ENCODE data around the gene UCKL1. TPM values are rescaled to one million over a fixed set of nuclear protein-coding genes. Genes with fewer than 3 reads are reported as not detected.

Gene UCKL1
- total RNA-seq, 2 donors from 2014 or later, result 46.6 to 66.2 TPM

DNA sequence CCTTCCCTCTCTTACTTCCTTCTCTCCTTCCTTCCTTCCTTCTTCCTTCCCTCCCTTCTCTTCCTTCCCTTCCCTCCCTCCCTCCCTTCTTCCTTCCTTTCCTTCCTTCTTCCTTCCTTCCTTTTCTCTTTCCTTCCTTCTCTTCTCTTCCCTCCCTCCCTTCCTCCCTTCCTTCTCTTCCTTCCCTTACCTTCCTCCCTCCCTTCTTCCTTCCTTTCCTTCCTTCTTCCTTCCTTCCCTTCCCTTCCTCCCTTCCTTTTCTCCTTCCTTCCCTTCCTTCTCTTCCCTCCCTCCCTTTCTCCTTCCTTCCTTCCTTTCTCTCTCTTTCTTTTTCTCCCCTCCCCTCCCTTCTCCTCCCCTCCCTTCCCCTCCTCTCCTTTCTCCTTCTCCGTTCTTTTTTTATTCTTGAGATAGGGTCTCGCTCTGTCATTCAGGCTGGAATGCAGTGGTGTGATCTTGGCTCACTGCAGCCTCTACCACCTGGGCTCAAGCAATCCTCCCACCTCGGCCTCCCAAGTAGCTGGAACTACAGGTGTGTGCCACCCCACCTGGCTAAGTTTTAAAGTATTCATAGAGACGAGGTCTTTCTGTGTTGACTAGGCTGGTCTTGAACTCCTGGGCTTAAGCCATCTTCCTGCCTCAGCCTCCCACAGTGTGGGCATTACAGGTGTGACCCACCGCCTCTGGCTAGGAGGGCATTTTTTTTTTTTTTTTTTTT, 14.7 kb upstream of the UCKL1 start:
- Histone ChIP-seq H3K4me1 (replicated peaks) (peaks cover 23% of the 10 kb centered on the region), H3K9me3 (no peaks in the 10 kb centered on the region), H3K4me3 (no peak overlapping the region), H3K36me3 (no peaks in the 10 kb centered on the region), H3K27ac (peak overlapping the region in 1 of 2 donors; percentile 52), H3K27me3 (replicated peaks; ENCODE audit: insufficient read depth) (no peaks in the 10 kb centered on the region)
- 93% methylated on average over 5 of the region's 5 CpGs for WGBS
- DNase-seq (ENCODE audit: low spot score), result no peak
- TF ChIP-seq, protein P1, sequence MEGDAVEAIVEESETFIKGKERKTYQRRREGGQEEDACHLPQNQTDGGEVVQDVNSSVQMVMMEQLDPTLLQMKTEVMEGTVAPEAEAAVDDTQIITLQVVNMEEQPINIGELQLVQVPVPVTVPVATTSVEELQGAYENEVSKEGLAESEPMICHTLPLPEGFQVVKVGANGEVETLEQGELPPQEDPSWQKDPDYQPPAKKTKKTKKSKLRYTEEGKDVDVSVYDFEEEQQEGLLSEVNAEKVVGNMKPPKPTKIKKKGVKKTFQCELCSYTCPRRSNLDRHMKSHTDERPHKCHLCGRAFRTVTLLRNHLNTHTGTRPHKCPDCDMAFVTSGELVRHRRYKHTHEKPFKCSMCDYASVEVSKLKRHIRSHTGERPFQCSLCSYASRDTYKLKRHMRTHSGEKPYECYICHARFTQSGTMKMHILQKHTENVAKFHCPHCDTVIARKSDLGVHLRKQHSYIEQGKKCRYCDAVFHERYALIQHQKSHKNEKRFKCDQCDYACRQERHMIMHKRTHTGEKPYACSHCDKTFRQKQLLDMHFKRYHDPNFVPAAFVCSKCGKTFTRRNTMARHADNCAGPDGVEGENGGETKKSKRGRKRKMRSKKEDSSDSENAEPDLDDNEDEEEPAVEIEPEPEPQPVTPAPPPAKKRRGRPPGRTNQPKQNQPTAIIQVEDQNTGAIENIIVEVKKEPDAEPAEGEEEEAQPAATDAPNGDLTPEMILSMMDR (IDR thresholded peaks at IDR 0.05), result no peak
- TF ChIP-seq POLR2AphosphoS5 (IDR thresholded peaks at IDR 0.05), result no peak
- no peak for TF ChIP-seq POLR2A (IDR thresholded peaks at IDR 0.05)
- intact Hi-C loops (cut with DNase I), result loop anchor here (5.0 to 10.0 kb wide), 4 partner anchors 64 to 434 kb away; partner anchors contain the start of gene PTK6

DNA sequence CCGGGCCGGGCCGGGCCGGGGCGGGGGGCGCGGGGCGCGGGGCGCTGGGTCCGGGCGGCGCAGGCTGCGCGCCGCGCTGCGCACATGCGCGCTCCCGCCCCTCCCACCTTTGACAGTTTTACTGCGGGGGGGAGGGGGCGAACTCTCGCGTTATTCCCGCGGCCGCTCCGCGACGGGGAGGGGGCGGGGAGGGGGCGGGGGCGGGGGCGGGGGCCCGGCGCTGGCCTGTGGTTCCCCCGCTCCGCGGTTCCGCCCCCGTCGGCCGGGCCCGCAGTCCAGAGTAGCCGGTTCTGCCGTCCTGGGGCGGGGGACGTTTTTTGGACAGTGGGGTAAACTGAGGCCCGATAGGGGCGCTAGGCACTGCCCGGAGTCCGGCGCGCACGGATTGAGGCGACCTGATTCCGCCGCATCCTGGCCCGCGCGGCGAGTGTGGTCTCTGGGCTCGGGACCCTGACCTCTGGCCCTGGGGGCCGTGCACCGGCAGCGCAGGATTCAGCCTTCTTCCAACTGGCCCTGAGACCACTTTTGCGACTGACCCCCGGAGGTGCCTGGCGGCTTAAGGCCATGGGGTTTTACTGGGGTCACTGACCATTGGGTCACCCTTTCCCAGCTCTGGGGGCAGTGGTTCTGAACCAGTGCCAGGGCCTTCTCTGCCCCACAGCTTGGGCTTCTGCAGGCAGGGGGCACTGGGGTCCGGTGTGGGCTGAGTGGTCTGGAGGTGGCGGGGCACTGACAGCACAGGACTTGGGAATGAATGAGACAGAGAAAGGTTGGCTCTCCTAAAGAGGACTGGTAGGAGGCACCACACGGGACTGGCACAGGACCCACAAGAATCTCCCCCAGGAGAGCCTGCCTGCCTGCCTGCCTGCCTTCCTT, 13.9 kb upstream of the UCKL1 start, which contains the start of gene ZNF512B:
TSS of gene ZNF512B (minus strand) at position 93 of the 876 bp plus-strand sequence. CDS start 1,980 bp downstream, outside the sequence.
- TF ChIP-seq, protein P1 (IDR thresholded peaks at IDR 0.05), result no peak
- TF ChIP-seq POLR2A (IDR thresholded peaks at IDR 0.05) (no peak), POLR2AphosphoS5 (IDR thresholded peaks at IDR 0.05) (peak; percentile 20)
- intact Hi-C loops (cut with DNase I), result loop anchor here (5.0 to 10.0 kb wide), 6 partner anchors 63 to 433 kb away; partner anchors contain the start of genes GMEB2 and PTK6
- Histone ChIP-seq H3K27me3 (replicated peaks; ENCODE audit: insufficient read depth) (no peaks in the 10 kb centered on the region), H3K36me3 (no peaks in the 10 kb centered on the region), H3K4me1 (replicated peaks) (peaks cover 23% of the 10 kb centered on the region), H3K27ac (peak within 1 kb of the TSS; percentile 57 to 63), H3K9me3 (no peaks in the 10 kb centered on the region), H3K4me3 (peak within 1 kb of the TSS; percentile 53 to 79)
- 4% methylated on average over 50 of the region's 73 CpGs for WGBS
- DNase-seq (ENCODE audit: low spot score), result peak; percentile 57

DNA sequence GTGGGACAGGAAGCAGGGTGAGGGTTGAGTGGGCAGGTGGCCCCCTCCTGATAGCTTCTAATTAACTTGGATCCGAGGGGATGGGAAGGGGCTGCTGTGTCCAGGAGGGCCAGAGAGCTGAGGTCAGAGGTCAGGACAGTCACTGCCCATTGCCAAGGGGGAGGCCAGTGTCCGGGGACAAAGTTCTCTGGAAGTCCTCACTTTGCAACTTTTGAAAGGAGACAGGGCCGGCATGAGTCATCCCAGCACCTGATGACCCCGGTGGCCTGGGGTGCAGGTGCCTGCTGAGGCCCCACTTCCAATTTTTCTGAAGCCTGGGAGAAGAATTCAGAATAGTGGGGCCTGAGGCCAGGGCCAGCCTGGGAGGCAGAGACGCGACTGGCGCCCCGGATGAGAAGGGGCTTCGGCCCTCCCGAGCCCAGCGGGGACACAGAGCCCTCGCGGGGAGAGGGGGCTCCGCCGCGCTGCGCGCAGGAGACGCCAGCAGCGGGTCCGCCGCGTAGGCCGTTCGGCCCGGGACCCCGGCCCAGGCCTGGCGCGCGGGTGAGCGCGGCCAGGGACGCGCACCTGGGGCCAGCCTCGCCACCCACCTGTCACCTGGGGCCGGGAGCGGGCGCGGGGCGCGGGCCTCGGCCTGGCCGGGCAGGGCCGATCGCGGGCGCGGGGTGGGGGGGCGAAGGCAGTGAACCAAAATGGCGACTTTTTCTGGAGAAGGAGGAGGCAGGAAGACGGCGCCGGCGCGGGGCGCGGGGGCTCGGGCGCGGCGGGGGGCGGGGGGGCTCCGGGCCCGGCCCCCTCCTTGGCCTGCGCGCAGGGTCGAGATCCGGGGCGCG, 12.9 kb upstream of the UCKL1 start:
- H3K4me1 ChIP-seq (replicated peaks), result peaks cover 18% of the 10 kb centered on the region
- intact Hi-C loops (cut with DNase I), result loop anchor here (10.0 kb wide), 2 partner anchors 224 to 344 kb away; partner anchors contain the start of gene GMEB2
- DNase-seq (ENCODE audit: low spot score), result no peak
- peak overlapping the region; percentile 53 to 79 for H3K4me3 ChIP-seq
- no peak for TF ChIP-seq POLR2A (IDR thresholded peaks at IDR 0.05)
- TF ChIP-seq, protein P1 (IDR thresholded peaks at IDR 0.05), result no peak
- TF ChIP-seq POLR2AphosphoS5 (IDR thresholded peaks at IDR 0.05), result no peak
- WGBS, result 0% methylated on average over 65 of the region's 70 CpGs
- peak overlapping the region; percentile 57 to 61 for H3K27ac ChIP-seq
- no peaks in the 10 kb centered on the region for H3K36me3 ChIP-seq
- H3K27me3 ChIP-seq (replicated peaks; ENCODE audit: insufficient read depth), result no peaks in the 10 kb centered on the region
- H3K9me3 ChIP-seq, result no peaks in the 10 kb centered on the region

DNA sequence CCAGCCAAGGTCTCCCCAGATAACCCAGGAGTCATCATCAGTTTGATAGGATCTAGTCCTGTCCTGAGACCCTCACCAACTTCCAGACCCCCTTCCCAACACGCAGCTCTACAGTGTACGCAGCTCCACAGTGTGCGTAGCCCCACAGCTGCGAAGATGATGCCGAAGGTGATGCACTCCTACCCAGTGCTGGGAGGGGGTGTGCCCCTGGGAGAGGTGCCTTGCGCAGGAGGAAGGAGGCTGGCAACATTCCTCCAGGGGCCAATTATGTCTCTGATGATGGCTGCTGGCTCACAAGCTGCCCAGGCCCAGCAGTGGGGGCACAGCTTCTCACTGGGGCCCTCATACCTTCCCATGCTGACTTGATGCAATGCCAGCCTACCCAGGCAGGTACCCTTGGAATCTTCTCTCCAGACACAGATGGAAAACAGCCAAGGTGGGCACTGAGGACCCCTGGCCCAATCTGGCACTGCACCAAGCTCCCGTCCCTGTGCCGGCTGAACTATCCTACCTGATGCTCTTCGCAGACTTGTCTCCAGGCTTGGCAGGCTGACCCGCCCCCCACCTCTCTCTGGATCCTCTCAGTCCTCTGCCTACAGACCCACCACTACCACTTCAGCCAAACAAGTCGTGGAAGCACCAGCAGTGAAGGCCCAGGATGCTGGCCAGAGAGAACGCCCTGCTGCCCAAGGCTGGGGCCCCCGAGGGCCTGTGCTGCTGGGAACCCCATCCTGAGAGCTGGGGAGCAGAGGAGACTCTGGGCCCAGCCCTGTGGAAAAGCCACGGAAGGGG, 12.1 kb upstream of the UCKL1 start:
- no peak for DNase-seq (ENCODE audit: low spot score)

More for the DNA sequence above, 12.1 kb upstream of the UCKL1 start:
- peaks cover 15% of the 10 kb centered on the region for H3K4me1 ChIP-seq (replicated peaks)
- H3K9me3 ChIP-seq, result no peaks in the 10 kb centered on the region
- 69% methylated on average over 14 of the region's 14 CpGs for WGBS
- peak overlapping the region; percentile 53 to 79 for H3K4me3 ChIP-seq
- TF ChIP-seq, protein P1 (IDR thresholded peaks at IDR 0.05), result no peak
- TF ChIP-seq POLR2AphosphoS5 (IDR thresholded peaks at IDR 0.05) (no peak), POLR2A (IDR thresholded peaks at IDR 0.05) (no peak)
- H3K27me3 ChIP-seq (replicated peaks; ENCODE audit: insufficient read depth), result no peaks in the 10 kb centered on the region
- intact Hi-C loops (cut with DNase I), result loop anchor here (10.0 kb wide), 2 partner anchors 224 to 344 kb away; partner anchors contain the start of gene GMEB2
- H3K27ac ChIP-seq, result peak overlapping the region; percentile 57 to 61
- H3K36me3 ChIP-seq, result peaks cover 0 to 2% of the 10 kb centered on the region in 2 donors

Data from prostate gland (tissue), 2 donors.